ENCODE data around the gene NLGN3.

Gene NLGN3

DNA sequence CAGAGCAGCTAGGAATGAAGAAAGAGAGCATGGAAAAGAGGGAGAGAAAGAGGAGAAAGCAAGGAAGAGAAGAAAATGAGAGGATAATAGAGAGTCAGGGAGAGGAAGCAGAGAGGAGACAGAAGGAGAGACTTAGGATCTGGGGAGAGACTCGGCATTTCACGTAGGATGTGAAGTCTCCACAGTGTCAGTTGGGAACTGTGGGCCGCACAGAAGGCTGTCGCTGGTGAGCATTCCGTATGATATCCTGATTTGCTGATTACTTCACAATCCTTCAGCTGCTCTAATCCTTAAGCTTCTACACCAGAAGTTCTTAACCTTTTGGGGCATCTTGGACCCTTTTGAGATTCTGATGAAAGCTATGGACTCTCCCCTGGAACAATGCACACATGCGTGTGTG lies 14.0 kb downstream of the NLGN3 start:
- Histone ChIP-seq H2AFZ (ENCODE audit: low read depth, low read length) (no peak overlapping the region), H3K9ac (ENCODE audit: low read depth, low read length) (no peak overlapping the region), H3K27me3 (ENCODE audit: insufficient read depth, low read length, poor library complexity) (no peaks in the 10 kb centered on the region), H3K27ac (ENCODE audit: low read length) (no peak overlapping the region), H3K36me3 (ENCODE audit: insufficient read depth, low read length) (peaks cover 8% of the 10 kb centered on the region), H3K79me2 (ENCODE audit: insufficient read depth, low read length) (no peaks in the 10 kb centered on the region), H3K9me3 (ENCODE audit: insufficient read depth, low read length, severe bottlenecking) (no peaks in the 10 kb centered on the region), H3K4me3 (ENCODE audit: low read depth in 1 of 2, low read length in 2 of 2) (no peak overlapping the region), H3K4me1 (ENCODE audit: insufficient read depth, low read length) (no peaks in the 10 kb centered on the region), H3K4me2 (ENCODE audit: insufficient read depth, low read length) (no peak overlapping the region), H4K20me1 (ENCODE audit: insufficient read depth, low read length) (no peaks in the 10 kb centered on the region)
- DNase-seq (no peak), ATAC-seq (ENCODE audit: insufficient read depth, low read depth) (no peak)
- TF ChIP-seq, protein P1, sequence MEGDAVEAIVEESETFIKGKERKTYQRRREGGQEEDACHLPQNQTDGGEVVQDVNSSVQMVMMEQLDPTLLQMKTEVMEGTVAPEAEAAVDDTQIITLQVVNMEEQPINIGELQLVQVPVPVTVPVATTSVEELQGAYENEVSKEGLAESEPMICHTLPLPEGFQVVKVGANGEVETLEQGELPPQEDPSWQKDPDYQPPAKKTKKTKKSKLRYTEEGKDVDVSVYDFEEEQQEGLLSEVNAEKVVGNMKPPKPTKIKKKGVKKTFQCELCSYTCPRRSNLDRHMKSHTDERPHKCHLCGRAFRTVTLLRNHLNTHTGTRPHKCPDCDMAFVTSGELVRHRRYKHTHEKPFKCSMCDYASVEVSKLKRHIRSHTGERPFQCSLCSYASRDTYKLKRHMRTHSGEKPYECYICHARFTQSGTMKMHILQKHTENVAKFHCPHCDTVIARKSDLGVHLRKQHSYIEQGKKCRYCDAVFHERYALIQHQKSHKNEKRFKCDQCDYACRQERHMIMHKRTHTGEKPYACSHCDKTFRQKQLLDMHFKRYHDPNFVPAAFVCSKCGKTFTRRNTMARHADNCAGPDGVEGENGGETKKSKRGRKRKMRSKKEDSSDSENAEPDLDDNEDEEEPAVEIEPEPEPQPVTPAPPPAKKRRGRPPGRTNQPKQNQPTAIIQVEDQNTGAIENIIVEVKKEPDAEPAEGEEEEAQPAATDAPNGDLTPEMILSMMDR (IDR thresholded peaks at IDR 0.05; ENCODE audit: borderline replicate concordance, extremely low read depth, low read length, poor library complexity, severe bottlenecking): no peak
- TF ChIP-seq EZH2 (IDR thresholded peaks at IDR 0.05; ENCODE audit: borderline replicate concordance, low read depth, low read length, severe bottlenecking): no peak

- Histone ChIP-seq H3K4me2 (ENCODE audit: insufficient read depth, low read length) (no peak overlapping the region), H3K9ac (ENCODE audit: low read depth, low read length) (no peak overlapping the region), H3K79me2 (ENCODE audit: insufficient read depth, low read length) (no peaks in the 10 kb centered on the region), H4K20me1 (ENCODE audit: insufficient read depth, low read length) (no peaks in the 10 kb centered on the region), H3K27me3 (ENCODE audit: insufficient read depth, low read length, poor library complexity) (no peaks in the 10 kb centered on the region), H3K4me1 (ENCODE audit: insufficient read depth, low read length) (no peaks in the 10 kb centered on the region), H3K9me3 (ENCODE audit: insufficient read depth, low read length, severe bottlenecking) (no peaks in the 10 kb centered on the region), H3K36me3 (ENCODE audit: insufficient read depth, low read length) (peaks cover 9% of the 10 kb centered on the region), H3K4me3 (ENCODE audit: low read depth in 1 of 2, low read length in 2 of 2) (no peak overlapping the region), H2AFZ (ENCODE audit: low read depth, low read length) (no peak overlapping the region), H3K27ac (ENCODE audit: low read length) (no peak overlapping the region)
- ATAC-seq (ENCODE audit: insufficient read depth, low read depth) (no peak), DNase-seq (no peak)
- TF ChIP-seq EZH2 (IDR thresholded peaks at IDR 0.05; ENCODE audit: borderline replicate concordance, low read depth, low read length, severe bottlenecking): no peak
- TF ChIP-seq, protein P1 (IDR thresholded peaks at IDR 0.05; ENCODE audit: borderline replicate concordance, extremely low read depth, low read length, poor library complexity, severe bottlenecking): no peak
Observed at GRCh38 chrX:71159335-71159734, 14.7 kb downstream of the NLGN3 start.

DNA sequence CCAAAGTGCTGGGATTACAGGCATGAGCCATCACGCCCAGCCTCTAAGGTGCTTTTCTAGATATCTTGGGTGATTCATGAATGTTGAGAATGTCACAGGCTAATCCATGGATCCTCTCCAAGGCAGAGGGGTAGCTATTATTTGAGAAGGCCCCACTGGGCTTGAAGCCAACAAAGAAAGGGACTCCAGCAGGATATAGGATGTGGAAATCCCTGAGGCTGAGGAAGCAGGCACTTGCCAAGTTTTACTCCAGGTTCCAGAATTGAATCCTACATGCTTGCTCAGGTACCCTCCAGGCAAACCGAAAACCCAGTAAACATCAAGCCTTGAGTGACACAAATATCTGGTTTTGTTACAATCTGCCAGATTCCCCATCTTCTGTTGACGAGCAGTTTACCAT lies 15.8 kb downstream of the NLGN3 start:
- no peak for ATAC-seq (ENCODE audit: insufficient read depth, low read depth)
- H3K36me3 ChIP-seq (ENCODE audit: insufficient read depth, low read length): peaks cover 12% of the 10 kb centered on the region
- H3K4me3 ChIP-seq (ENCODE audit: low read depth in 1 of 2, low read length in 2 of 2): no peak overlapping the region
- TF ChIP-seq EZH2 (IDR thresholded peaks at IDR 0.05; ENCODE audit: borderline replicate concordance, low read depth, low read length, severe bottlenecking): no peak
- TF ChIP-seq, protein P1 (IDR thresholded peaks at IDR 0.05; ENCODE audit: borderline replicate concordance, extremely low read depth, low read length, poor library complexity, severe bottlenecking): no peak
- H3K9me3 ChIP-seq (ENCODE audit: insufficient read depth, low read length, severe bottlenecking): no peaks in the 10 kb centered on the region
- no peak overlapping the region for H3K9ac ChIP-seq (ENCODE audit: low read depth, low read length)
- H3K4me1 ChIP-seq (ENCODE audit: insufficient read depth, low read length): no peaks in the 10 kb centered on the region
- no peaks in the 10 kb centered on the region for H4K20me1 ChIP-seq (ENCODE audit: insufficient read depth, low read length)
- DNase-seq: no peak
- no peak overlapping the region for H3K4me2 ChIP-seq (ENCODE audit: insufficient read depth, low read length)
- H3K27me3 ChIP-seq (ENCODE audit: insufficient read depth, low read length, poor library complexity): no peaks in the 10 kb centered on the region
- no peak overlapping the region for H3K27ac ChIP-seq (ENCODE audit: low read length)
- H3K79me2 ChIP-seq (ENCODE audit: insufficient read depth, low read length): no peaks in the 10 kb centered on the region
- H2AFZ ChIP-seq (ENCODE audit: low read depth, low read length): no peak overlapping the region

DNA sequence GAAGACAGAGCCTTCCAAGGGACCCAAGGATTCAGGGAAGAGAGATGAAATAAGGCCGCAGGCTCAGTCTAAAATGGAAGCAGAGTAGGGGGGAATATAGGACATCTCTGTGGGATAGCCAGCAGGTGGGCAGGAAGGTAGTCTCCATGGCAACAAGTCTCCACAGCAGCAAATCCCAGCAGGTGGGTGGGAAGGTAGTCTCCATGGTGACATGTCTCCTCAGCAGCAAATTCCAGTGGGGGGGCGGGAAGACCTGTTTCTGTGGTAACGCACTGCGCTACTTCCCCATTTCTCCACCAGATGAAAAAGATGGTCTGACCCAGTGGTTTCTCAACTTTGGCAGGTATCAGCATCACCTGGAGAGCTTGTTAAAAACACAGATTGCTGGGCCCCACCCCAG lies 18.3 kb downstream of the NLGN3 start:
- Histone ChIP-seq H2AFZ (ENCODE audit: low read depth, low read length) (no peak overlapping the region), H3K79me2 (ENCODE audit: insufficient read depth, low read length) (peaks cover 4% of the 10 kb centered on the region; the same call in 1 of the 2 replicates), H3K27me3 (ENCODE audit: insufficient read depth, low read length, poor library complexity) (no peaks in the 10 kb centered on the region), H3K27ac (ENCODE audit: low read length) (no peak overlapping the region), H3K9me3 (ENCODE audit: insufficient read depth, low read length, severe bottlenecking) (no peaks in the 10 kb centered on the region), H3K9ac (ENCODE audit: low read depth, low read length) (no peak overlapping the region), H4K20me1 (ENCODE audit: insufficient read depth, low read length) (no peaks in the 10 kb centered on the region), H3K4me3 (ENCODE audit: low read depth in 1 of 2, low read length in 2 of 2) (no peak overlapping the region), H3K4me1 (ENCODE audit: insufficient read depth, low read length) (no peaks in the 10 kb centered on the region), H3K4me2 (ENCODE audit: insufficient read depth, low read length) (no peak overlapping the region), H3K36me3 (ENCODE audit: insufficient read depth, low read length) (peaks cover 23% of the 10 kb centered on the region)
- DNase-seq (no peak), ATAC-seq (ENCODE audit: insufficient read depth, low read depth) (no peak)
- TF ChIP-seq, protein P1 (IDR thresholded peaks at IDR 0.05; ENCODE audit: borderline replicate concordance, extremely low read depth, low read length, poor library complexity, severe bottlenecking): no peak
- TF ChIP-seq EZH2 (IDR thresholded peaks at IDR 0.05; ENCODE audit: borderline replicate concordance, low read depth, low read length, severe bottlenecking): no peak
